ENCODE results near the gene DEFB112.

DEFB112 gene

DNA sequence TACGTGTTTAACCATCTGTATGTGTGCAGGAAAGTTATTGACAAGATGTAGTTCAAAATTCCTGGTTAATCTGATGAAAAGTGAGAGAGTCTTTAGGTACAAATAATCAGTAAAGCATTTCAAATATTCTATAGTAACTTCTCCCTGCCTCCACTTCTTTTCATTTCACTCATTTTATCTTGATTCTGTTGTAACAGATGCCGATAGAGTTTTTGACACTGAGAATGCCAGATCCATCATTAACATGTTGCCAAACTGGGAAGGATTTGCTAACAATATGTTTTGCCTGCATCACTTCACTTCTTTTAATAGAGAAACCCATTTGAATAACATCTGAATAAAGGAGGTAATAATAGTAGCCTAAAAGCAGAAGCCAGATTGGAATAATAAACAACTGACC, 20.4 kb upstream of the DEFB112 start:
- Histone ChIP-seq H3K27ac (ENCODE audit: low read depth, low read length) (no peak overlapping the region), H3K79me2 (ENCODE audit: insufficient read depth, low read length) (no peaks in the 10 kb centered on the region), H3K9me2 (replicated peaks; ENCODE audit: insufficient read depth, low read length) (no peaks in the 10 kb centered on the region), H3K9ac (ENCODE audit: low read length) (no peak overlapping the region), H3K27me3 (ENCODE audit: low read length) (no peaks in the 10 kb centered on the region), H4K20me1 (ENCODE audit: low read depth, low read length) (no peaks in the 10 kb centered on the region), H3K36me3 (ENCODE audit: low read length) (no peaks in the 10 kb centered on the region), H3K4me3 (ENCODE audit: insufficient read depth, low read length, poor library complexity, severe bottlenecking) (no peak overlapping the region), H3F3A (ENCODE audit: insufficient read depth) (no peaks in the 10 kb centered on the region), H3K4me2 (ENCODE audit: low read depth, low read length, poor library complexity, severe bottlenecking) (no peak overlapping the region), H2AFZ (ENCODE audit: low read depth, low read length, severe bottlenecking) (no peak overlapping the region), H3K9me3 (ENCODE audit: insufficient read depth, low read length) (no peaks in the 10 kb centered on the region)
- TF ChIP-seq, protein P1, sequence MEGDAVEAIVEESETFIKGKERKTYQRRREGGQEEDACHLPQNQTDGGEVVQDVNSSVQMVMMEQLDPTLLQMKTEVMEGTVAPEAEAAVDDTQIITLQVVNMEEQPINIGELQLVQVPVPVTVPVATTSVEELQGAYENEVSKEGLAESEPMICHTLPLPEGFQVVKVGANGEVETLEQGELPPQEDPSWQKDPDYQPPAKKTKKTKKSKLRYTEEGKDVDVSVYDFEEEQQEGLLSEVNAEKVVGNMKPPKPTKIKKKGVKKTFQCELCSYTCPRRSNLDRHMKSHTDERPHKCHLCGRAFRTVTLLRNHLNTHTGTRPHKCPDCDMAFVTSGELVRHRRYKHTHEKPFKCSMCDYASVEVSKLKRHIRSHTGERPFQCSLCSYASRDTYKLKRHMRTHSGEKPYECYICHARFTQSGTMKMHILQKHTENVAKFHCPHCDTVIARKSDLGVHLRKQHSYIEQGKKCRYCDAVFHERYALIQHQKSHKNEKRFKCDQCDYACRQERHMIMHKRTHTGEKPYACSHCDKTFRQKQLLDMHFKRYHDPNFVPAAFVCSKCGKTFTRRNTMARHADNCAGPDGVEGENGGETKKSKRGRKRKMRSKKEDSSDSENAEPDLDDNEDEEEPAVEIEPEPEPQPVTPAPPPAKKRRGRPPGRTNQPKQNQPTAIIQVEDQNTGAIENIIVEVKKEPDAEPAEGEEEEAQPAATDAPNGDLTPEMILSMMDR (IDR thresholded peaks at IDR 0.05; ENCODE audit: insufficient read depth, low read length, poor library complexity, severe bottlenecking) = no peak
- no peak for TF ChIP-seq EZH2phosphoT487 (conservative IDR thresholded peaks at IDR 0.05; ENCODE audit: low read length)

DNA sequence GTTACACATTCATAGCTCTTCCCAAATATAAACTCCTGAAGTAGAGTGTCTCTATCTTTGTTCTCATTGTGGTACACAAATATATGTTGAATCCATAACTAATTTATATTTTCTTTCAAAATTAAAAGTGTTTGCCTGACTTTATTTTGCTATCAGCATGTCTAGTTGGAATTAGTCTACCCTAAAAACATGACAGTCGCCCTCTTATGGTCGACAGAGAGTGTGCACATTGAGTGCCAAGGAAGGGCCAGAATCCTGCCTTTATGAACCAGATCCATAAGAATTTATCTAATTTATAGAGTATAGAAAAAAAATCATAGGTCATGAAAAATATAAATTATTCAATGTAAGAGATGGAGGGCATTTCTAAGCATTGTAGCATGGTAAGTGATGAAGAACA, 12.3 kb upstream of the DEFB112 start:
- Histone ChIP-seq H3F3A (ENCODE audit: insufficient read depth) (no peaks in the 10 kb centered on the region), H3K36me3 (ENCODE audit: low read length) (no peaks in the 10 kb centered on the region), H3K9me2 (replicated peaks; ENCODE audit: insufficient read depth, low read length) (no peaks in the 10 kb centered on the region), H3K27ac (ENCODE audit: low read depth, low read length) (no peak overlapping the region), H3K4me3 (ENCODE audit: insufficient read depth, low read length, poor library complexity, severe bottlenecking) (no peak overlapping the region), H4K20me1 (ENCODE audit: low read depth, low read length) (no peaks in the 10 kb centered on the region), H3K27me3 (ENCODE audit: low read length) (no peaks in the 10 kb centered on the region), H3K9me3 (ENCODE audit: insufficient read depth, low read length) (no peaks in the 10 kb centered on the region), H3K4me2 (ENCODE audit: low read depth, low read length, poor library complexity, severe bottlenecking) (no peak overlapping the region), H2AFZ (ENCODE audit: low read depth, low read length, severe bottlenecking) (no peak overlapping the region), H3K9ac (ENCODE audit: low read length) (no peak overlapping the region), H3K79me2 (ENCODE audit: insufficient read depth, low read length) (no peaks in the 10 kb centered on the region)
- TF ChIP-seq, protein P1 (IDR thresholded peaks at IDR 0.05; ENCODE audit: insufficient read depth, low read length, poor library complexity, severe bottlenecking) = peak; percentile 64
- no peak for TF ChIP-seq EZH2phosphoT487 (conservative IDR thresholded peaks at IDR 0.05; ENCODE audit: low read length)

DNA sequence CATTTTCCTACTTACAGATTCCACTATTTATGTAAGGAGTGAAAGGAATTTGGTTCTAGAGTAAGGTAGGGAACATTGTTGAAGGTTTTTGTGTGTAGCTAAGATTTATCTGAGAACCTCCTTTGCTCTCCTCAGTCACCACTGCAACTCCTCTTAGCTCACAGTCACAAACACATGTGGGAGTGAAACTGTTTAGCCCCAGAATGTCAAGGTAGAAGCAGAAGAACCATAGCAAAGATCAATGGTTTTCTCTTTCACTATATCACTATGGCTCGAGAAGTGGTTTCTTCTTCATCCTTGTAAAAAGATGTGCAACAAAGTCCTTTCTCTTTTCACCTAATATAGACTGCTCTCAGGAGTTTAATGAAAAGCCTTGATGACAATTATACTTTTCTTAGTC, 6.5 kb upstream of the DEFB112 start:
- Histone ChIP-seq H3K9ac (ENCODE audit: low read length) (no peak overlapping the region), H3K9me2 (replicated peaks; ENCODE audit: insufficient read depth, low read length) (no peaks in the 10 kb centered on the region), H3K4me3 (ENCODE audit: insufficient read depth, low read length, poor library complexity, severe bottlenecking) (no peak overlapping the region), H3K79me2 (ENCODE audit: insufficient read depth, low read length) (no peaks in the 10 kb centered on the region), H4K20me1 (ENCODE audit: low read depth, low read length) (no peaks in the 10 kb centered on the region), H3K4me2 (ENCODE audit: low read depth, low read length, poor library complexity, severe bottlenecking) (no peak overlapping the region), H3K9me3 (ENCODE audit: insufficient read depth, low read length) (no peaks in the 10 kb centered on the region), H3F3A (ENCODE audit: insufficient read depth) (no peaks in the 10 kb centered on the region), H3K36me3 (ENCODE audit: low read length) (no peaks in the 10 kb centered on the region), H2AFZ (ENCODE audit: low read depth, low read length, severe bottlenecking) (no peak overlapping the region), H3K27me3 (ENCODE audit: low read length) (no peaks in the 10 kb centered on the region), H3K27ac (ENCODE audit: low read depth, low read length) (no peak overlapping the region)
- no peak for TF ChIP-seq EZH2phosphoT487 (conservative IDR thresholded peaks at IDR 0.05; ENCODE audit: low read length)
- TF ChIP-seq, protein P1 (IDR thresholded peaks at IDR 0.05; ENCODE audit: insufficient read depth, low read length, poor library complexity, severe bottlenecking) = no peak
